Keratinocyte (primary cell): ENCODE measurements around the gene SLC45A2.

Experiments used
- CTCF ChIP-seq, 3 experiments: IDR thresholded peaks in 1 of 3; conservative IDR thresholded peaks in 1 of 3; optimal IDR thresholded peaks in 1 of 3; 2 replicates in 2 of 3; 3 replicates in 1 of 3; pipeline versions ENCODE3 to v1.5.1; 2011; ENCODE audit warnings: low read length in 3 of 3, mild to moderate bottlenecking in 3 of 3, moderate library complexity in 2 of 3, control low read depth in 1 of 3, inconsistent platforms in 1 of 3; ENCODE audit not compliant: insufficient read depth in 2 of 3; ENCODE audit errors: extremely low read depth in 1 of 3
- EZH2 ChIP-seq: IDR thresholded peaks from one replicate; pipeline ENCODE4 v1.6.1; 2012; ENCODE audit warnings: inconsistent platforms, mild to moderate bottlenecking, low read length, moderate library complexity

- TF ChIP-seq CTCF (optimal IDR thresholded peaks at IDR 0.05 in 1 of 3, IDR thresholded peaks at IDR 0.05 in 1 of 3, conservative IDR thresholded peaks at IDR 0.05 in 1 of 3; ENCODE audit: extremely low read depth in 1 of 3, insufficient read depth in 2 of 3, low read length in 3 of 3) = no peak
- TF ChIP-seq EZH2 = no peak
Observed at GRCh38 chr5:33929925-33930690, 54.4 kb downstream of the SLC45A2 start.
